Measurements from ENCODE around the gene TEX10.

- no peak for TF ChIP-seq GATA2 (IDR thresholded peaks at IDR 0.05; ENCODE audit: low read depth, low read length)
- TF ChIP-seq GATA3 (IDR thresholded peaks at IDR 0.05; ENCODE audit: low read depth, low read length) = no peak
Observed at GRCh38 chr9:100290714-100291113, 62.0 kb downstream of the TEX10 start.
